K562 (cell line): ENCODE results near the gene TXNRD2.

Experiments used
- ATF7 ChIP-seq: fragments of 450-650 bp; IDR thresholded peaks from 2 replicates; pipeline ENCODE4 v1.7.1; 2014; ENCODE audit warnings: mild to moderate bottlenecking, moderate library complexity
- CBX2 ChIP-seq: fragments of 200-600 bp; sonication (generic); IDR thresholded peaks from one replicate; pipeline ENCODE4 v1.6.1; 2012; ENCODE audit warnings: mild to moderate bottlenecking, low read length, inconsistent platforms; ENCODE audit not compliant: insufficient read depth, poor library complexity, severe bottlenecking
- CTCF ChIP-seq, 3 experiments: IDR thresholded peaks in 2 of 3; conservative IDR thresholded peaks in 1 of 3; 2 replicates each; pipeline ENCODE4 v1.5.1; 2011 to 2012; ENCODE audit warnings: low read length in 3 of 3, mild to moderate bottlenecking in 3 of 3, control low read depth in 2 of 3, improper control_type of control experiment in 1 of 3, inconsistent platforms in 1 of 3, low read depth in 1 of 3, mixed read lengths in 1 of 3, moderate library complexity in 1 of 3; ENCODE audit not compliant: insufficient read depth in 2 of 3
- ILK ChIP-seq: fragments of 450-650 bp; IDR thresholded peaks from 2 replicates; pipeline ENCODE4 v1.6.1; 2016; ENCODE audit warnings: missing genetic modification characterization, low read depth, mild to moderate bottlenecking, missing compliant biosample characterization, moderate library complexity, borderline replicate concordance
- MEIS2 ChIP-seq: fragments of 450-650 bp; IDR thresholded peaks from 2 replicates; pipeline ENCODE4 v1.6.1; 2014; ENCODE audit warnings: mild to moderate bottlenecking; ENCODE audit not compliant: partially characterized antibody
- NFIC ChIP-seq: fragments of 450-650 bp; IDR thresholded peaks from 2 replicates; pipeline ENCODE4 v1.6.1; 2017; ENCODE audit warnings: mild to moderate bottlenecking, inconsistent platforms
- NONO ChIP-seq, 2 experiments: fragments of 200-400 bp in 1 of 2; fragments of 450-650 bp in 1 of 2; formaldehyde crosslinking in 1 of 2; IDR thresholded peaks; 2 replicates each; pipeline ENCODE4 v1.6.1; 2017; ENCODE audit warnings: low read depth in 2 of 2, mild to moderate bottlenecking in 2 of 2, moderate library complexity in 2 of 2, low read length in 1 of 2
- POLR2AphosphoS5 ChIP-seq: IDR thresholded peaks from 2 replicates; pipeline ENCODE4 v1.6.1; 2011; ENCODE audit warnings: mild to moderate bottlenecking, low read depth, low read length, moderate library complexity; ENCODE audit not compliant: control insufficient read depth, insufficient read depth
- TAL1 ChIP-seq: fragments of 450-650 bp; IDR thresholded peaks from 2 replicates; pipeline ENCODE4 v1.6.1; 2016; ENCODE audit warnings: mild to moderate bottlenecking
- USF2 ChIP-seq: sonication (generic); formaldehyde crosslinking; IDR thresholded peaks from 2 replicates; pipeline ENCODE4 v1.5.0; 2020; ENCODE audit warnings: missing genetic modification reagents
- YBX1 ChIP-seq: fragments of 450-650 bp; IDR thresholded peaks from 2 replicates; pipeline ENCODE4 v1.7.1; 2016; ENCODE audit warnings: mild to moderate bottlenecking
- ZFP1 ChIP-seq: fragments of 450-650 bp; formaldehyde crosslinking; IDR thresholded peaks from 2 replicates; pipeline ENCODE4 v1.4.0; 2020; ENCODE audit warnings: mild to moderate bottlenecking, mixed read lengths
- TF ChIP-seq, protein P1 (sequence below), 2 experiments: fragments of 450-650 bp; conservative IDR thresholded peaks; 2 replicates each; pipeline ENCODE4 v1.6.1; 2017; ENCODE audit warnings: mild to moderate bottlenecking in 2 of 2, moderate library complexity in 2 of 2
- TF ChIP-seq, protein P2 (sequence below): sonication (generic); formaldehyde crosslinking; IDR thresholded peaks from 2 replicates; pipeline ENCODE4 v1.8.1; 2022; ENCODE audit warnings: missing genetic modification reagents

- TF ChIP-seq NFIC (no peak), MEIS2 (no peak), ATF7 (no peak), POLR2AphosphoS5 (no peak), ILK (tag) (no peak), NONO (IDR thresholded peaks at IDR 0.05; ENCODE audit: low read depth in 2 of 2, low read length in 1 of 2) (peak in 1 of 2 experiments; percentile 96; a peak in 2 of 4 replicates), TAL1 (no peak), YBX1 (no peak), CBX2 (no peak), ZFP1 (CRISPR knock-in tag) (peak; percentile 2; the same call in 1 of the 2 replicates), CTCF (IDR thresholded peaks at IDR 0.05 in 2 of 3, conservative IDR thresholded peaks at IDR 0.05 in 1 of 3; ENCODE audit: insufficient read depth in 2 of 3, low read depth in 1 of 3, low read length in 3 of 3) (peak in 1 of 3 experiments; percentile 34; a peak in 3 of 6 replicates), USF2 (no peak)
- TF ChIP-seq, protein P1, sequence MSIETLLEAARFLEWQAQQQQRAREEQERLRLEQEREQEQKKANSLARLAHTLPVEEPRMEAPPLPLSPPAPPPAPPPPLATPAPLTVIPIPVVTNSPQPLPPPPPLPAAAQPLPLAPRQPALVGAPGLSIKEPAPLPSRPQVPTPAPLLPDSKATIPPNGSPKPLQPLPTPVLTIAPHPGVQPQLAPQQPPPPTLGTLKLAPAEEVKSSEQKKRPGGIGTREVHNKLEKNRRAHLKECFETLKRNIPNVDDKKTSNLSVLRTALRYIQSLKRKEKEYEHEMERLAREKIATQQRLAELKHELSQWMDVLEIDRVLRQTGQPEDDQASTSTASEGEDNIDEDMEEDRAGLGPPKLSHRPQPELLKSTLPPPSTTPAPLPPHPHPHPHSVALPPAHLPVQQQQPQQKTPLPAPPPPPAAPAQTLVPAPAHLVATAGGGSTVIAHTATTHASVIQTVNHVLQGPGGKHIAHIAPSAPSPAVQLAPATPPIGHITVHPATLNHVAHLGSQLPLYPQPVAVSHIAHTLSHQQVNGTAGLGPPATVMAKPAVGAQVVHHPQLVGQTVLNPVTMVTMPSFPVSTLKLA (conservative IDR thresholded peaks at IDR 0.05) = no peak
- TF ChIP-seq, protein P2, sequence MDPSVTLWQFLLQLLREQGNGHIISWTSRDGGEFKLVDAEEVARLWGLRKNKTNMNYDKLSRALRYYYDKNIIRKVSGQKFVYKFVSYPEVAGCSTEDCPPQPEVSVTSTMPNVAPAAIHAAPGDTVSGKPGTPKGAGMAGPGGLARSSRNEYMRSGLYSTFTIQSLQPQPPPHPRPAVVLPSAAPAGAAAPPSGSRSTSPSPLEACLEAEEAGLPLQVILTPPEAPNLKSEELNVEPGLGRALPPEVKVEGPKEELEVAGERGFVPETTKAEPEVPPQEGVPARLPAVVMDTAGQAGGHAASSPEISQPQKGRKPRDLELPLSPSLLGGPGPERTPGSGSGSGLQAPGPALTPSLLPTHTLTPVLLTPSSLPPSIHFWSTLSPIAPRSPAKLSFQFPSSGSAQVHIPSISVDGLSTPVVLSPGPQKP (CRISPR knock-in tag) = no peak
Observed at GRCh38 chr22:19941365-19942082, at the start of gene TXNRD2, which contains the start of gene COMT.
